ENCODE results near the gene GRM4. TPM values are rescaled to one million over a fixed set of nuclear protein-coding genes. Genes with fewer than 3 reads are reported as not detected.
"Not testable (repeated sequence)": the region's sequence is repeated elsewhere in the genome, so short reads cannot be mapped to it uniquely, and the experiment has no call there.

GRM4 gene
- total RNA-seq, 2 experiments from 2014 or later = 0.12 to 0.18 TPM

- no peak for DNase-seq
- Mint-ChIP-seq H3K9me3 (no peaks in the 10 kb centered on the region), H3K36me3 (no peaks in the 10 kb centered on the region), H3K4me1 (no peaks in the 10 kb centered on the region), H3K27me3 (no peaks in the 10 kb centered on the region), H3K4me3 (no peak overlapping the region), H3K27ac (no peak overlapping the region)
These were observed 125.6 kb downstream of the GRM4 start for GRCh38 chr6:34020278-34020677.

- no peaks in the 10 kb centered on the region for H3K9me3 Mint-ChIP-seq
- no peak for DNase-seq
- no peaks in the 10 kb centered on the region for H3K4me1 Mint-ChIP-seq
- no peak overlapping the region for H3K4me3 Mint-ChIP-seq
- no peak overlapping the region for H3K27ac Mint-ChIP-seq
- H3K36me3 Mint-ChIP-seq = no peaks in the 10 kb centered on the region
- no peaks in the 10 kb centered on the region for H3K27me3 Mint-ChIP-seq
These were observed 126.8 kb downstream of the GRM4 start for GRCh38 chr6:34018961-34019606.

GRCh38 chr6:34018026-34018425 is 127.9 kb downstream of the GRM4 start:
- Mint-ChIP-seq H3K9me3 (no peaks in the 10 kb centered on the region), H3K36me3 (no peaks in the 10 kb centered on the region), H3K27ac (no peak overlapping the region), H3K4me1 (no peaks in the 10 kb centered on the region), H3K4me3 (no peak overlapping the region), H3K27me3 (no peaks in the 10 kb centered on the region)
- DNase-seq = no peak

- DNase-seq = no peak
- no peaks in the 10 kb centered on the region for H3K27me3 Mint-ChIP-seq
- no peak overlapping the region for H3K27ac Mint-ChIP-seq
- no peaks in the 10 kb centered on the region for H3K4me1 Mint-ChIP-seq
- no peaks in the 10 kb centered on the region for H3K9me3 Mint-ChIP-seq
- H3K4me3 Mint-ChIP-seq = no peak overlapping the region
- no peaks in the 10 kb centered on the region for H3K36me3 Mint-ChIP-seq
These were observed 128.6 kb downstream of the GRM4 start for GRCh38 chr6:34017106-34017805.

GRCh38 chr6:34016573-34016972 is 129.3 kb downstream of the GRM4 start:
- not testable (repeated sequence) for H3K27me3 Mint-ChIP-seq, H3K9me3 Mint-ChIP-seq, H3K4me3 Mint-ChIP-seq, H3K36me3 Mint-ChIP-seq, H3K4me1 Mint-ChIP-seq, H3K27ac Mint-ChIP-seq, DNase-seq

- no peaks in the 10 kb centered on the region for H3K4me1 Mint-ChIP-seq
- H3K36me3 Mint-ChIP-seq = no peaks in the 10 kb centered on the region
- no peak for DNase-seq
- no peaks in the 10 kb centered on the region for H3K27me3 Mint-ChIP-seq
- H3K9me3 Mint-ChIP-seq = no peaks in the 10 kb centered on the region
- no peak overlapping the region for H3K4me3 Mint-ChIP-seq
- H3K27ac Mint-ChIP-seq = no peak overlapping the region
These were observed 130.3 kb downstream of the GRM4 start for GRCh38 chr6:34015586-34015985.

GRCh38 chr6:34011264-34011663 is 134.6 kb downstream of the GRM4 start:
- Mint-ChIP-seq H3K4me1 (no peaks in the 10 kb centered on the region), H3K27ac (no peak overlapping the region), H3K36me3 (no peaks in the 10 kb centered on the region), H3K27me3 (no peaks in the 10 kb centered on the region), H3K4me3 (no peak overlapping the region), H3K9me3 (no peaks in the 10 kb centered on the region)
- DNase-seq = no peak

- no peak for DNase-seq
- Mint-ChIP-seq H3K27me3 (no peaks in the 10 kb centered on the region), H3K4me3 (no peak overlapping the region), H3K9me3 (peaks cover 3% of the 10 kb centered on the region), H3K4me1 (no peaks in the 10 kb centered on the region), H3K36me3 (no peaks in the 10 kb centered on the region), H3K27ac (peak overlapping the region; percentile 26)
These were observed 139.9 kb downstream of the GRM4 start for GRCh38 chr6:34005901-34006531.

GRCh38 chr6:34004706-34005105 is 141.2 kb downstream of the GRM4 start:
- Mint-ChIP-seq H3K9me3 (peaks cover 3% of the 10 kb centered on the region), H3K4me3 (no peak overlapping the region), H3K27ac (no peak overlapping the region), H3K4me1 (no peaks in the 10 kb centered on the region), H3K36me3 (no peaks in the 10 kb centered on the region), H3K27me3 (no peaks in the 10 kb centered on the region)
- DNase-seq = no peak

- Mint-ChIP-seq H3K27me3 (no peaks in the 10 kb centered on the region), H3K27ac (no peak overlapping the region), H3K36me3 (no peaks in the 10 kb centered on the region), H3K9me3 (peaks cover 3% of the 10 kb centered on the region), H3K4me3 (no peak overlapping the region), H3K4me1 (no peaks in the 10 kb centered on the region)
- no peak for DNase-seq
These were observed 141.9 kb downstream of the GRM4 start for GRCh38 chr6:34003962-34004361.

- no peaks in the 10 kb centered on the region for H3K27me3 Mint-ChIP-seq
- peaks cover 3% of the 10 kb centered on the region for H3K9me3 Mint-ChIP-seq
- no peak overlapping the region for H3K4me3 Mint-ChIP-seq
- H3K4me1 Mint-ChIP-seq = no peaks in the 10 kb centered on the region
- DNase-seq = no peak
- no peaks in the 10 kb centered on the region for H3K36me3 Mint-ChIP-seq
- H3K27ac Mint-ChIP-seq = no peak overlapping the region
These were observed 143.9 kb downstream of the GRM4 start for GRCh38 chr6:34001706-34002621.

GRCh38 chr6:34000281-34000680 is 145.6 kb downstream of the GRM4 start:
- Mint-ChIP-seq H3K27ac (no peak overlapping the region), H3K36me3 (no peaks in the 10 kb centered on the region), H3K27me3 (no peaks in the 10 kb centered on the region), H3K4me3 (no peak overlapping the region), H3K4me1 (no peaks in the 10 kb centered on the region), H3K9me3 (peaks cover 3% of the 10 kb centered on the region)
- DNase-seq = no peak

GRCh38 chr6:33999567-33999966 is 146.3 kb downstream of the GRM4 start:
- H3K36me3 Mint-ChIP-seq = no peaks in the 10 kb centered on the region
- no peaks in the 10 kb centered on the region for H3K27me3 Mint-ChIP-seq
- no peak overlapping the region for H3K4me3 Mint-ChIP-seq
- peaks cover 3% of the 10 kb centered on the region for H3K9me3 Mint-ChIP-seq
- DNase-seq = no peak
- H3K4me1 Mint-ChIP-seq = no peaks in the 10 kb centered on the region
- H3K27ac Mint-ChIP-seq = no peak overlapping the region

- Mint-ChIP-seq H3K4me3 (no peak overlapping the region), H3K27me3 (no peaks in the 10 kb centered on the region), H3K27ac (no peak overlapping the region), H3K36me3 (no peaks in the 10 kb centered on the region), H3K9me3 (no peaks in the 10 kb centered on the region), H3K4me1 (no peaks in the 10 kb centered on the region)
- DNase-seq = no peak
These were observed 147.2 kb downstream of the GRM4 start for GRCh38 chr6:33998660-33999059.

- H3K4me3 Mint-ChIP-seq = no peak overlapping the region
- H3K9me3 Mint-ChIP-seq = no peaks in the 10 kb centered on the region
- H3K36me3 Mint-ChIP-seq = no peaks in the 10 kb centered on the region
- no peaks in the 10 kb centered on the region for H3K4me1 Mint-ChIP-seq
- H3K27me3 Mint-ChIP-seq = peaks cover 3% of the 10 kb centered on the region
- H3K27ac Mint-ChIP-seq = no peak overlapping the region
- no peak for DNase-seq
These were observed 148.6 kb downstream of the GRM4 start for GRCh38 chr6:33997265-33997664.
